Endothelial cell of umbilical vein (primary cell): Measurements from ENCODE around the gene FOSL2. TPM values are rescaled to one million over a fixed set of nuclear protein-coding genes. Genes with fewer than 3 reads are reported as not detected.

Experiments used
- BruUV-seq: library from RNA; stranded (reverse); fragments of 400-500 nt; replicated peaks from 2 replicates; lab custom pipeline; 2021; lab: Mats Ljungman, UMichigan
- CTCF ChIA-PET: fragments of 300-600, 350-600 bp; sonication (Branson Sonifier 250); formaldehyde crosslinking; loops from one replicate; lab custom pipeline; 2021; ENCODE audit warnings: antibody characterized with exemption, inconsistent platforms; lab: Charles Lee
- POLR2A ChIA-PET: fragments of 300-600, 350-600 bp; sonication (Branson Sonifier 250); formaldehyde crosslinking; loops from one replicate; lab custom pipeline; 2021; ENCODE audit warnings: antibody characterized with exemption, inconsistent platforms; lab: Charles Lee
- DNase-seq: peaks from one replicate; pipeline ENCODE4 v3.0.0-alpha.2; 2011; ENCODE audit warnings: low read depth, low spot score
- FAIRE-seq: peaks from 2 replicates; lab custom pipeline; 2011; peaks lifted over from hg19 to GRCh38; lab: Jason Lieb, UNC
- H2AFZ ChIP-seq: 2 replicates; pipeline ENCODE4 v1.6.0; 2012; ENCODE audit warnings: low read depth, low read length, control low read depth, inconsistent platforms
- H3K27ac ChIP-seq: 2 replicates; pipeline ENCODE4 v1.5.1; 2011; ENCODE audit warnings: low read depth, mild to moderate bottlenecking, control low read depth, low read length, moderate library complexity; ENCODE audit not compliant: insufficient read depth
- H3K27me3 ChIP-seq, 2 experiments: 2 replicates each; pipeline versions ENCODE4 v1.6.0 to v1.6.1; 2011; ENCODE audit warnings: low read length in 2 of 2, mixed read lengths in 1 of 2; ENCODE audit not compliant: control insufficient read depth in 2 of 2, insufficient read depth in 2 of 2
- H3K36me3 ChIP-seq, 2 experiments: 2 replicates in 1 of 2; 3 replicates in 1 of 2; pipeline ENCODE4 v1.5.1; 2011; ENCODE audit warnings: low read length in 2 of 2, mild to moderate bottlenecking in 1 of 2, moderate library complexity in 1 of 2; ENCODE audit not compliant: control insufficient read depth in 2 of 2, insufficient read depth in 2 of 2; ENCODE audit errors: extremely low read depth in 1 of 2
- H3K4me1 ChIP-seq: 3 replicates; pipeline ENCODE4 v1.5.1; 2011; ENCODE audit warnings: mild to moderate bottlenecking, low read length; ENCODE audit not compliant: control insufficient read depth, insufficient read depth; ENCODE audit errors: extremely low read depth
- H3K4me2 ChIP-seq: 2 replicates; pipeline ENCODE4 v1.6.1; 2011; ENCODE audit warnings: low read length, control low read depth, mixed read lengths; ENCODE audit not compliant: insufficient read depth
- H3K4me3 ChIP-seq, 3 experiments: fragments of 200-600 bp in 1 of 3; sonication (generic), shearing (Covaris generic) in 1 of 3; replicated peaks in 1 of 3; 2 replicates each; pipeline ENCODE4 v1.5.1; 2011 to 2016; ENCODE audit warnings: control low read depth in 3 of 3, low read length in 3 of 3, mild to moderate bottlenecking in 2 of 3, inconsistent platforms in 1 of 3, low read depth in 1 of 3, moderate library complexity in 1 of 3; ENCODE audit not compliant: insufficient read depth in 1 of 3
- H3K79me2 ChIP-seq: 2 replicates; pipeline ENCODE4 v1.6.0; 2012; ENCODE audit warnings: low read length, inconsistent platforms; ENCODE audit not compliant: control insufficient read depth, insufficient read depth
- H3K9ac ChIP-seq: replicated peaks from 2 replicates; pipeline ENCODE3; 2011; ENCODE audit warnings: low read length, control low read depth; ENCODE audit not compliant: insufficient read depth; ENCODE audit errors: extremely low read depth
- H3K9me1 ChIP-seq: replicated peaks from 3 replicates; pipeline ENCODE4 v1.6.0; 2011; ENCODE audit warnings: mild to moderate bottlenecking, low read length; ENCODE audit not compliant: control insufficient read depth, insufficient read depth; ENCODE audit errors: extremely low read depth
- H3K9me3 ChIP-seq: replicated peaks from 2 replicates; pipeline ENCODE4 v1.5.1; 2012; ENCODE audit warnings: low read length, inconsistent platforms; ENCODE audit not compliant: control insufficient read depth, insufficient read depth
- H4K20me1 ChIP-seq: replicated peaks from 2 replicates; pipeline ENCODE3; 2011; ENCODE audit warnings: mild to moderate bottlenecking, low read length; ENCODE audit not compliant: control insufficient read depth, insufficient read depth; ENCODE audit errors: extremely low read depth
- EZH2 ChIP-seq: IDR thresholded peaks from 2 replicates; pipeline ENCODE4 v1.6.1; 2012; ENCODE audit warnings: borderline replicate concordance, low read depth, mild to moderate bottlenecking, moderate library complexity, low read length, inconsistent platforms; ENCODE audit not compliant: severe bottlenecking
- FOS ChIP-seq: IDR thresholded peaks from 2 replicates; pipeline ENCODE4 v1.6.1; 2011; ENCODE audit warnings: mild to moderate bottlenecking, low read length, moderate library complexity, borderline replicate concordance; ENCODE audit not compliant: insufficient read depth
- GATA2 ChIP-seq: IDR thresholded peaks from 2 replicates; pipeline ENCODE4 v1.7.0; 2011; ENCODE audit warnings: low read depth, mild to moderate bottlenecking, moderate library complexity, mixed read lengths, low read length; ENCODE audit not compliant: insufficient read length, insufficient read depth
- JUN ChIP-seq: IDR thresholded peaks from 2 replicates; pipeline ENCODE4 v1.6.1; 2011; ENCODE audit warnings: borderline replicate concordance, low read depth; ENCODE audit not compliant: insufficient read length, insufficient read depth
- MYC ChIP-seq: IDR thresholded peaks from one replicate; pipeline ENCODE4 v1.6.1; 2011; ENCODE audit warnings: mild to moderate bottlenecking, low read depth, low read length
- POLR2A ChIP-seq: IDR thresholded peaks from 2 replicates; pipeline ENCODE4 v1.6.1; 2012; ENCODE audit warnings: low read depth, mild to moderate bottlenecking, control low read depth, low read length
- POLR2AphosphoS5 ChIP-seq: IDR thresholded peaks from 2 replicates; pipeline ENCODE4 v1.6.1; 2012; ENCODE audit warnings: low read depth, mild to moderate bottlenecking, control low read depth, low read length, moderate library complexity; ENCODE audit not compliant: insufficient read depth
- dilution Hi-C: fragments of 300-500 bp; cut with MboI; formaldehyde crosslinking; loops from one replicate; pipeline ENCODE4 v1.15.0; 2019; ENCODE audit warnings: low sequenced_read_pairs; ENCODE audit not compliant: extremely low pct_ligation_motif_present
- intact Hi-C: fragments of 100-400 bp; cut with micrococcal nuclease; formaldehyde crosslinking; loops from one replicate; pipeline ENCODE4 v1.10.0; 2022
- polyA plus RNA-seq, 4 experiments: library from polyadenylated mRNA; depleted of rRNA in 3 of 4; stranded (reverse) in 3 of 4; unstranded in 1 of 4; fragments of >200 nt; gene quantifications; 2 replicates each; pipeline versions ENCODE4 v1.2.1 to v1.2.3, GENCODE V29; 2011 to 2012; ENCODE audit warnings: missing spikeins in 1 of 4
- total RNA-seq: library from RNA; stranded (reverse); gene quantifications from 2 replicates; pipeline ENCODE4 v1.2.3, GENCODE V29; 2021
- TF ChIP-seq, protein P1 (sequence below), 2 donors: IDR thresholded peaks; 1 replicate in 1 of 2; 2 replicates in 1 of 2; pipeline ENCODE4 v1.5.1; 2011; ENCODE audit warnings: low read length in 2 of 2, mild to moderate bottlenecking in 2 of 2, moderate library complexity in 2 of 2, control low read depth in 1 of 2, inconsistent platforms in 1 of 2, low read depth in 1 of 2; ENCODE audit not compliant: insufficient read depth in 1 of 2; ENCODE audit errors: extremely low read depth in 1 of 2
- TF ChIP-seq, protein P2 (sequence below): IDR thresholded peaks from 2 replicates; pipeline ENCODE4 v1.6.1; 2011; ENCODE audit not compliant: insufficient read depth, insufficient read length

FOSL2 gene
- total and polyA plus RNA-seq, 2 donors (not counting 3 experiments of a cell fraction or from before 2014, with no cell fraction given), result 43.9 to 85.3 TPM

DNA sequence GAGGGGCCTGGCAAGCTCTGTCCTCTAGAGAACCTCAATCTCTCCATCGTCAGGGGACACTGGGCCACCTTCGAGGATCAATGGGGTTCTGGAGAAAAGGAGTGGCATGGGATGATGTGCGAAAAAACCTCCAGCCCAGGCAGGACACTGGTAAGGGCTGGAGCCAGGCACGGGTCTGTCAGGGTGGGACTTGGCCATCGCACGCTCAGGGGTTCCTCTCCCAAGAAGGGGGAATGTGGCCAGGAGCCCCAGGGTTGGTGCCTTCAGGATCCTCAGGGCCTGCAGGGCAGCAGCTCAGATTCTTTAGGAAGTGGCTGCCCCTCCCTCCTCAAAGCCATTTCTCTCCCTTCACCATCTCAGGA, 56.4 kb downstream of the FOSL2 start:
- Histone ChIP-seq H4K20me1 (no peaks in the 10 kb centered on the region), H3K27me3 (no peaks in the 10 kb centered on the region), H2AFZ (peak overlapping the region; percentile 50), H3K9ac (no peak overlapping the region), H3K4me1 (peaks cover 19% of the 10 kb centered on the region), H3K27ac (peak overlapping the region; percentile 42), H3K79me2 (no peaks in the 10 kb centered on the region), H3K9me1 (no peaks in the 10 kb centered on the region), H3K36me3 (no peaks in the 10 kb centered on the region), H3K4me2 (no peak overlapping the region), H3K4me3 (no peak overlapping the region), H3K9me3 (no peaks in the 10 kb centered on the region)
- CTCF ChIA-PET, result interaction anchor here (0.7 to 1.6 kb wide), 7 partner anchors 14 to 746 kb away, joined by 3 to 5 read pairs (median 3); no protein-coding TSS in a partner anchor
- no TSS peak for BruUV-seq
- FAIRE-seq, result no peak
- TF ChIP-seq EZH2 (no peak), JUN (no peak), POLR2AphosphoS5 (no peak), GATA2 (no peak), FOS (no peak), POLR2A (no peak), MYC (no peak)
- TF ChIP-seq, protein P1, sequence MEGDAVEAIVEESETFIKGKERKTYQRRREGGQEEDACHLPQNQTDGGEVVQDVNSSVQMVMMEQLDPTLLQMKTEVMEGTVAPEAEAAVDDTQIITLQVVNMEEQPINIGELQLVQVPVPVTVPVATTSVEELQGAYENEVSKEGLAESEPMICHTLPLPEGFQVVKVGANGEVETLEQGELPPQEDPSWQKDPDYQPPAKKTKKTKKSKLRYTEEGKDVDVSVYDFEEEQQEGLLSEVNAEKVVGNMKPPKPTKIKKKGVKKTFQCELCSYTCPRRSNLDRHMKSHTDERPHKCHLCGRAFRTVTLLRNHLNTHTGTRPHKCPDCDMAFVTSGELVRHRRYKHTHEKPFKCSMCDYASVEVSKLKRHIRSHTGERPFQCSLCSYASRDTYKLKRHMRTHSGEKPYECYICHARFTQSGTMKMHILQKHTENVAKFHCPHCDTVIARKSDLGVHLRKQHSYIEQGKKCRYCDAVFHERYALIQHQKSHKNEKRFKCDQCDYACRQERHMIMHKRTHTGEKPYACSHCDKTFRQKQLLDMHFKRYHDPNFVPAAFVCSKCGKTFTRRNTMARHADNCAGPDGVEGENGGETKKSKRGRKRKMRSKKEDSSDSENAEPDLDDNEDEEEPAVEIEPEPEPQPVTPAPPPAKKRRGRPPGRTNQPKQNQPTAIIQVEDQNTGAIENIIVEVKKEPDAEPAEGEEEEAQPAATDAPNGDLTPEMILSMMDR (IDR thresholded peaks at IDR 0.05; ENCODE audit: extremely low read depth in 1 of 2, insufficient read depth in 1 of 2, low read depth in 1 of 2, low read length in 2 of 2), result no peak
- TF ChIP-seq, protein P2, sequence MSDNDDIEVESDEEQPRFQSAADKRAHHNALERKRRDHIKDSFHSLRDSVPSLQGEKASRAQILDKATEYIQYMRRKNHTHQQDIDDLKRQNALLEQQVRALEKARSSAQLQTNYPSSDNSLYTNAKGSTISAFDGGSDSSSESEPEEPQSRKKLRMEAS, result no peak
- no peak for DNase-seq
- intact Hi-C loops (no loop called here), dilution Hi-C loops (no loop called here)
- POLR2A ChIA-PET, result no interaction called here
